Mesenchymal stem cell (in vitro differentiated cells and primary cell): ENCODE measurements around the gene ISM2.

ENCODE experiments used
- DNase-seq: peaks from one replicate; pipeline ENCODE4 v3.0.0-alpha.2; 2013
- H2AFZ ChIP-seq: one replicate; pipeline ENCODE4 v1.6.1; 2013; ENCODE audit warnings: low read depth, mild to moderate bottlenecking, control low read depth, inconsistent platforms, low read length, moderate library complexity
- H2AK5ac ChIP-seq: 2 replicates; pipeline ENCODE4 v1.6.1; 2013; ENCODE audit warnings: low read length, moderate library complexity, mild to moderate bottlenecking, inconsistent platforms; ENCODE audit not compliant: severe bottlenecking
- H2BK120ac ChIP-seq: one replicate; pipeline ENCODE4 v1.6.1; 2013; ENCODE audit warnings: low read depth, mild to moderate bottlenecking, inconsistent platforms, low read length, moderate library complexity
- H2BK12ac ChIP-seq, 2 experiments: one replicate each; pipeline ENCODE4 v1.6.1; 2013; ENCODE audit warnings: inconsistent platforms in 2 of 2, low read length in 2 of 2, mild to moderate bottlenecking in 2 of 2, moderate library complexity in 2 of 2, control low read depth in 1 of 2
- H2BK15ac ChIP-seq: one replicate; pipeline ENCODE4 v1.6.1; 2013; ENCODE audit warnings: mild to moderate bottlenecking, low read depth, inconsistent platforms; ENCODE audit not compliant: poor library complexity, severe bottlenecking
- H2BK5ac ChIP-seq: 2 replicates; pipeline ENCODE4 v1.6.1; 2013; ENCODE audit warnings: low read depth, mild to moderate bottlenecking, low read length, control low read depth, inconsistent platforms; ENCODE audit not compliant: poor library complexity, severe bottlenecking
- H3K14ac ChIP-seq, 2 experiments: one replicate each; pipeline ENCODE4 v1.6.1; 2013; ENCODE audit warnings: inconsistent platforms in 2 of 2, low read length in 2 of 2, control low read depth in 1 of 2, mild to moderate bottlenecking in 1 of 2, moderate library complexity in 1 of 2
- H3K18ac ChIP-seq, 2 experiments: one replicate each; pipeline ENCODE4 v1.6.1; 2013; ENCODE audit warnings: inconsistent platforms in 2 of 2, low read length in 2 of 2, control low read depth in 1 of 2, low read depth in 1 of 2, mild to moderate bottlenecking in 1 of 2
- H3K23ac ChIP-seq, 2 experiments: one replicate each; pipeline ENCODE4 v1.6.1; 2013; ENCODE audit warnings: inconsistent platforms in 2 of 2, low read length in 2 of 2, mild to moderate bottlenecking in 2 of 2, moderate library complexity in 2 of 2, control low read depth in 1 of 2
- H3K27ac ChIP-seq: 2 replicates; pipeline ENCODE4 v1.5.1; 2013; ENCODE audit warnings: mild to moderate bottlenecking, moderate library complexity, low read length, control low read depth, inconsistent platforms; ENCODE audit not compliant: poor library complexity, severe bottlenecking
- H3K27me3 ChIP-seq, 2 experiments: 2 replicates each; pipeline versions ENCODE4 v1.6.1 to v1.7.0; 2013; ENCODE audit warnings: low read length in 2 of 2, mild to moderate bottlenecking in 2 of 2, moderate library complexity in 2 of 2, control low read depth in 1 of 2, inconsistent platforms in 1 of 2; ENCODE audit not compliant: control insufficient read depth in 1 of 2, insufficient read depth in 1 of 2
- H3K36me3 ChIP-seq, 2 experiments: 2 replicates each; pipeline versions ENCODE4 v1.6.1 to v1.7.0; 2013; ENCODE audit warnings: low read length in 2 of 2, control low read depth in 1 of 2, inconsistent platforms in 1 of 2, low read depth in 1 of 2, mild to moderate bottlenecking in 1 of 2; ENCODE audit not compliant: insufficient read depth in 2 of 2, control insufficient read depth in 1 of 2
- H3K4ac ChIP-seq, 2 experiments: one replicate each; pipeline ENCODE4 v1.6.1; 2013; ENCODE audit warnings: inconsistent platforms in 2 of 2, low read length in 2 of 2, mild to moderate bottlenecking in 2 of 2, moderate library complexity in 2 of 2, control low read depth in 1 of 2, low read depth in 1 of 2
- H3K4me1 ChIP-seq: 2 replicates; pipeline ENCODE4 v1.6.1; 2013; ENCODE audit warnings: low read depth, low read length, control low read depth; ENCODE audit not compliant: control insufficient read depth, insufficient read depth
- H3K4me2 ChIP-seq: 2 replicates; pipeline ENCODE4 v1.6.1; 2013; ENCODE audit warnings: low read length, mild to moderate bottlenecking, inconsistent platforms; ENCODE audit not compliant: poor library complexity, severe bottlenecking
- H3K4me3 ChIP-seq, 2 experiments: 2 replicates each; pipeline versions ENCODE4 v1.5.1 to v1.7.0; 2013; ENCODE audit warnings: low read length in 2 of 2, mild to moderate bottlenecking in 2 of 2, control low read depth in 1 of 2, low read depth in 1 of 2; ENCODE audit not compliant: insufficient read depth in 1 of 2
- H3K79me1 ChIP-seq: replicated peaks from 2 replicates; pipeline ENCODE4 v1.6.1; 2013; ENCODE audit warnings: mild to moderate bottlenecking, control low read depth, low read length, inconsistent platforms; ENCODE audit not compliant: poor library complexity, severe bottlenecking
- H3K9ac ChIP-seq: 2 replicates; pipeline ENCODE4 v1.7.0; 2013; ENCODE audit warnings: mild to moderate bottlenecking, low read length, moderate library complexity
- H3K9me3 ChIP-seq: 2 replicates; pipeline ENCODE4 v1.7.0; 2013; ENCODE audit warnings: mild to moderate bottlenecking, low read length; ENCODE audit not compliant: control insufficient read depth
- H4K8ac ChIP-seq: one replicate; pipeline ENCODE4 v1.6.1; 2013; ENCODE audit warnings: inconsistent platforms, mild to moderate bottlenecking, low read length, moderate library complexity
- H4K91ac ChIP-seq: one replicate; pipeline ENCODE4 v1.6.1; 2013; ENCODE audit warnings: mild to moderate bottlenecking, low read length, inconsistent platforms
- WGBS: methylation state at CpG from one replicate; pipeline ENCODE4 v1.1.7; 2013; ENCODE audit warnings: mixed read lengths; 5-methylcytosine and 5-hydroxymethylcytosine counted together

Gene ISM2

GRCh38 chr14:77478029-77478428 lies 20.6 kb downstream of the ISM2 start:
- H3K14ac ChIP-seq: no peak overlapping the region
- 82% methylated on average over 5 of the region's 5 CpGs for WGBS
- peaks cover 6% of the 10 kb centered on the region for H3K4me1 ChIP-seq
- H3K79me1 ChIP-seq: no peaks in the 10 kb centered on the region
- H2BK5ac ChIP-seq: no peak overlapping the region
- no peak overlapping the region for H3K27ac ChIP-seq
- H3K4me3 ChIP-seq: no peak overlapping the region
- no peaks in the 10 kb centered on the region for H3K9me3 ChIP-seq
- no peak for DNase-seq
- H2AFZ ChIP-seq: no peak overlapping the region
- no peak overlapping the region for H4K8ac ChIP-seq
- no peak overlapping the region for H3K4me2 ChIP-seq
- H3K18ac ChIP-seq: no peak overlapping the region
- no peak overlapping the region for H3K4ac ChIP-seq
- peaks cover 29 to 38% of the 10 kb centered on the region in 2 experiments for H3K27me3 ChIP-seq
- no peak overlapping the region for H3K23ac ChIP-seq
- no peak overlapping the region for H3K9ac ChIP-seq
- no peaks in the 10 kb centered on the region for H3K36me3 ChIP-seq
- no peak overlapping the region for H4K91ac ChIP-seq
- no peak overlapping the region for H2BK15ac ChIP-seq
- no peak overlapping the region for H2BK120ac ChIP-seq
- H2AK5ac ChIP-seq: no peak overlapping the region
- no peak overlapping the region for H2BK12ac ChIP-seq

GRCh38 chr14:77475432-77476115 lies 23.0 kb downstream of the ISM2 start:
- no peak overlapping the region for H2AFZ ChIP-seq
- H3K9me3 ChIP-seq: no peaks in the 10 kb centered on the region
- H3K18ac ChIP-seq: no peak overlapping the region
- H3K79me1 ChIP-seq: no peaks in the 10 kb centered on the region
- H3K36me3 ChIP-seq: no peaks in the 10 kb centered on the region
- no peak overlapping the region for H4K91ac ChIP-seq
- H3K27me3 ChIP-seq: peaks cover 35 to 46% of the 10 kb centered on the region in 2 experiments
- WGBS: 85% methylated on average over 35 of the region's 35 CpGs
- no peak overlapping the region for H3K27ac ChIP-seq
- no peak overlapping the region for H2BK5ac ChIP-seq
- H3K23ac ChIP-seq: no peak overlapping the region
- H2BK15ac ChIP-seq: no peak overlapping the region
- H3K14ac ChIP-seq: no peak overlapping the region
- H3K4me3 ChIP-seq: no peak overlapping the region
- no peak overlapping the region for H2BK12ac ChIP-seq
- DNase-seq: no peak
- H2AK5ac ChIP-seq: no peak overlapping the region
- H3K4ac ChIP-seq: no peak overlapping the region
- no peak overlapping the region for H3K9ac ChIP-seq
- no peak overlapping the region for H4K8ac ChIP-seq
- H2BK120ac ChIP-seq: no peak overlapping the region
- H3K4me2 ChIP-seq: no peak overlapping the region
- H3K4me1 ChIP-seq: no peaks in the 10 kb centered on the region

GRCh38 chr14:77474479-77475177 lies 24.0 kb downstream of the ISM2 start:
- no peak overlapping the region for H2BK120ac ChIP-seq
- no peak overlapping the region for H2AK5ac ChIP-seq
- 70% methylated on average over 9 of the region's 9 CpGs for WGBS

GRCh38 chr14:77473921-77474320 lies 24.7 kb downstream of the ISM2 start:
- no peak for DNase-seq
- Histone ChIP-seq H3K9ac (no peak overlapping the region), H4K8ac (no peak overlapping the region), H3K9me3 (no peaks in the 10 kb centered on the region), H3K36me3 (peaks cover 3 to 9% of the 10 kb centered on the region in 2 experiments), H3K79me1 (no peaks in the 10 kb centered on the region), H2BK5ac (no peak overlapping the region), H3K4me3 (no peak overlapping the region), H3K18ac (no peak overlapping the region), H3K4me1 (peaks cover 2% of the 10 kb centered on the region), H2BK12ac (no peak overlapping the region), H2AFZ (no peak overlapping the region), H4K91ac (no peak overlapping the region), H3K27ac (no peak overlapping the region), H2AK5ac (no peak overlapping the region), H2BK120ac (no peak overlapping the region), H3K4me2 (no peak overlapping the region), H3K14ac (no peak overlapping the region), H3K27me3 (peaks cover 35 to 46% of the 10 kb centered on the region in 2 experiments), H3K4ac (no peak overlapping the region), H3K23ac (no peak overlapping the region), H2BK15ac (no peak overlapping the region)
- 65% methylated on average over 5 of the region's 5 CpGs for WGBS

More at GRCh38 chr14:77474479-77475177, 24.0 kb downstream of the ISM2 start:
- no peak overlapping the region for H3K4me3 ChIP-seq
- no peak overlapping the region for H4K8ac ChIP-seq
- no peak overlapping the region for H3K4ac ChIP-seq
- no peak overlapping the region for H2BK12ac ChIP-seq
- H3K9ac ChIP-seq: no peak overlapping the region
- no peak overlapping the region for H3K14ac ChIP-seq
- no peak overlapping the region for H4K91ac ChIP-seq
- peaks cover 2% of the 10 kb centered on the region for H3K4me1 ChIP-seq
- H3K79me1 ChIP-seq: no peaks in the 10 kb centered on the region
- no peak overlapping the region for H3K23ac ChIP-seq
- no peak overlapping the region for H3K27ac ChIP-seq
- no peak for DNase-seq
- H3K9me3 ChIP-seq: no peaks in the 10 kb centered on the region
- H2AFZ ChIP-seq: no peak overlapping the region
- H3K27me3 ChIP-seq: peaks cover 35 to 46% of the 10 kb centered on the region in 2 experiments
- H2BK5ac ChIP-seq: no peak overlapping the region
- peaks cover 0 to 2% of the 10 kb centered on the region in 2 experiments for H3K36me3 ChIP-seq
- no peak overlapping the region for H3K4me2 ChIP-seq
- no peak overlapping the region for H3K18ac ChIP-seq
- no peak overlapping the region for H2BK15ac ChIP-seq
